Mucosa of descending colon (tissue), 3 donors: ENCODE data around the gene AKAP13. TPM values are rescaled to one million over a fixed set of nuclear protein-coding genes. Genes with fewer than 3 reads are reported as not detected.

Source experiments
- ATAC-seq: fragments of 200-7000 bp; cut with Tn5 transposase; one replicate; pipeline ENCODE4 v1.9.1; 2020; ENCODE audit warnings: mild to moderate bottlenecking, moderate library complexity
- DNase-seq, 3 donors: peaks; one replicate each; pipeline ENCODE4 v3.0.0-alpha.2; 2020
- H3K36me3 ChIP-seq: fragments of 200-600 bp; one replicate; pipeline ENCODE4 v1.8.0; 2021; ENCODE audit warnings: low read depth, mild to moderate bottlenecking
- H3K4me1 ChIP-seq: fragments of 200-600 bp; one replicate; pipeline ENCODE4 v1.8.0; 2021; ENCODE audit warnings: low read depth, mild to moderate bottlenecking
- H3K4me3 ChIP-seq: fragments of 200-600 bp; one replicate; pipeline ENCODE4 v1.8.0; 2021; ENCODE audit warnings: mild to moderate bottlenecking
- H3K9me3 ChIP-seq: fragments of 200-600 bp; one replicate; pipeline ENCODE4 v1.8.0; 2021; ENCODE audit warnings: mild to moderate bottlenecking
- CTCF ChIP-seq: fragments of 200-600 bp; IDR thresholded peaks from one replicate; pipeline ENCODE4 v1.8.0; 2022; ENCODE audit warnings: antibody characterized with exemption, mild to moderate bottlenecking
- intact Hi-C, 2 donors: fragments of 100-400 bp; cut with DNase I in 1 of 2; cut with micrococcal nuclease in 1 of 2; formaldehyde crosslinking; loops; one replicate each; pipeline versions ENCODE4 v1.11.0 to v1.11.1; 2022; cut with DNase I, micrococcal nuclease
- total RNA-seq, 3 donors: library from RNA; stranded (reverse); fragmentation: NEBNext Ultra II Directional in 2 of 3; extraction: Animal tissue kit (Norgen Biotek cat#: 25700) in 2 of 3; gene quantifications; one replicate each; pipeline versions ENCODE4 v1.2.1 to v1.2.4, GENCODE V29; 2021 to 2023
- donor health status: DM: no; HTN: no; CAD: no; lungs with moderate emphysema.
- donor health status: DM: no; HTN: no; CAD: no.
- donor health status: DM: no; HTN: yes; CAD: no.

The AKAP13 gene
- total RNA-seq, 3 donors from 2014 or later, result 141 to 173 (median 150) TPM

- Histone ChIP-seq H3K4me3 (no peak overlapping the region), H3K4me1 (no peaks in the 10 kb centered on the region), H3K36me3 (no peaks in the 10 kb centered on the region), H3K9me3 (no peaks in the 10 kb centered on the region)
- intact Hi-C loops, result no loop called here
- no peak for TF ChIP-seq CTCF
- no peak for ATAC-seq
- no peak for DNase-seq
Observed at GRCh38 chr15:85673326-85673725, 292.9 kb downstream of the AKAP13 start.

GRCh38 chr15:85676342-85677098, 296.1 kb downstream of the AKAP13 start:
- Histone ChIP-seq H3K4me1 (no peaks in the 10 kb centered on the region), H3K4me3 (no peak overlapping the region), H3K9me3 (no peaks in the 10 kb centered on the region), H3K36me3 (peaks cover 5% of the 10 kb centered on the region)
- TF ChIP-seq CTCF, result no peak
- intact Hi-C loops, result no loop called here
- no peak for DNase-seq
- no peak for ATAC-seq

GRCh38 chr15:85679231-85679630, 298.8 kb downstream of the AKAP13 start:
- no peaks in the 10 kb centered on the region for H3K9me3 ChIP-seq
- no peak overlapping the region for H3K4me3 ChIP-seq
- no peak for DNase-seq
- intact Hi-C loops, result no loop called here
- TF ChIP-seq CTCF, result no peak
- H3K4me1 ChIP-seq, result no peaks in the 10 kb centered on the region
- H3K36me3 ChIP-seq, result peaks cover 5% of the 10 kb centered on the region
- no peak for ATAC-seq

GRCh38 chr15:85681386-85681785, 301.0 kb downstream of the AKAP13 start:
- no peak for DNase-seq
- intact Hi-C loops, result no loop called here
- TF ChIP-seq CTCF, result no peak
- no peak for ATAC-seq
- no peak overlapping the region for H3K4me3 ChIP-seq
- H3K36me3 ChIP-seq, result peaks cover 5% of the 10 kb centered on the region
- no peaks in the 10 kb centered on the region for H3K4me1 ChIP-seq
- no peaks in the 10 kb centered on the region for H3K9me3 ChIP-seq

- H3K36me3 ChIP-seq, result peaks cover 5% of the 10 kb centered on the region
- DNase-seq (no peak), ATAC-seq (no peak)
- peaks cover 4% of the 10 kb centered on the region for H3K4me1 ChIP-seq
- no peak for TF ChIP-seq CTCF
- no peak overlapping the region for H3K4me3 ChIP-seq
- intact Hi-C loops, result no loop called here
- no peaks in the 10 kb centered on the region for H3K9me3 ChIP-seq
Observed at GRCh38 chr15:85684174-85684710, 303.8 kb downstream of the AKAP13 start.
